GM10248 (cell line): ENCODE data around the gene PCED1A.

Experiments
- CTCF ChIA-PET: fragments of 300-600 bp; sonication (Branson Sonifier 250); formaldehyde crosslinking; extraction: SDS; loops from one replicate; lab custom pipeline; 2021; ENCODE audit warnings: antibody characterized with exemption; lab: Yijun Ruan, JAX
- POLR2A ChIA-PET: fragments of 350-650 bp; sonication (Branson Sonifier 250); formaldehyde crosslinking; extraction: SDS; loops from one replicate; lab custom pipeline; 2020; ENCODE audit warnings: antibody characterized with exemption; lab: Yijun Ruan, JAX
- DNase-seq: peaks from one replicate; pipeline ENCODE4 v3.0.0; 2012; ENCODE audit errors: extremely low spot score
- CTCF ChIP-seq: IDR thresholded peaks from 2 replicates; pipeline ENCODE4 v1.5.1; 2012; ENCODE audit warnings: mild to moderate bottlenecking, low read depth; ENCODE audit errors: extremely low read depth, missing control alignments, control extremely low read depth

Gene PCED1A

GRCh38 chr20:2804041-2804828 lies 36.2 kb downstream of the PCED1A start:
- ChIA-PET POLR2A (no interaction called here), CTCF (no interaction called here)
- DNase-seq: no peak
- TF ChIP-seq CTCF: no peak

DNA sequence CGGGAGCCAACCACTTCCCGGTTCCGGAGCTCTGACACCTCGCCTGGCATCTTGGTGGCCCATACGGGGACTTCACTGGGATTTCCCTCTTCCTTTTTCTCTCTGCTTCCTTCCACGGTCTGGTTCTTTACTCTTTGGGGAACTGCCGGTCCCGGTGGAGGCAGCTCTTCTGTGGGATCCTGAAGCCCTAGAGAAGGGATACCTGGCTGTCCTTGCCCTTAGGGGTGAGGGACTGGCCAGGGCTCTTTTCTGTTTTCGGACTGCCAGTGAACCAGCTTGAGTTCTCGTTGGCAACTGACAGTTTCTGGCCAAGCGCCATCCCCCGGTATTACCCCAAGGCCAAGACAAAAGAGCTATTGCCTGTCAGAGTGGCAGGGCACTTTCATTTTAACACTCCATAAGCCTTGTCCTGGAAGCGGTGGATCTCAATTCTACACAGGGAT lies 39.1 kb downstream of the PCED1A start:
- no peak for TF ChIP-seq CTCF
- DNase-seq: no peak
- POLR2A ChIA-PET: no interaction called here
- CTCF ChIA-PET: interaction anchor here (1.0 kb wide), 2 partner anchors 9 to 10 kb away, joined by 3 read pairs; no protein-coding TSS in a partner anchor

GRCh38 chr20:2800521-2801285 lies 39.8 kb downstream of the PCED1A start, which contains the start of gene CPXM1:
Gene CPXM1, minus strand, starts transcription at chr20:2800627. Its CDS starts 55 bp downstream, at chr20:2800572.
- POLR2A ChIA-PET: no interaction called here
- CTCF ChIA-PET: interaction anchor here (1.0 kb wide), 2 partner anchors 9 to 10 kb away, joined by 3 read pairs; no protein-coding TSS in a partner anchor
- TF ChIP-seq CTCF: no peak
- peak; percentile 62 for DNase-seq

DNA sequence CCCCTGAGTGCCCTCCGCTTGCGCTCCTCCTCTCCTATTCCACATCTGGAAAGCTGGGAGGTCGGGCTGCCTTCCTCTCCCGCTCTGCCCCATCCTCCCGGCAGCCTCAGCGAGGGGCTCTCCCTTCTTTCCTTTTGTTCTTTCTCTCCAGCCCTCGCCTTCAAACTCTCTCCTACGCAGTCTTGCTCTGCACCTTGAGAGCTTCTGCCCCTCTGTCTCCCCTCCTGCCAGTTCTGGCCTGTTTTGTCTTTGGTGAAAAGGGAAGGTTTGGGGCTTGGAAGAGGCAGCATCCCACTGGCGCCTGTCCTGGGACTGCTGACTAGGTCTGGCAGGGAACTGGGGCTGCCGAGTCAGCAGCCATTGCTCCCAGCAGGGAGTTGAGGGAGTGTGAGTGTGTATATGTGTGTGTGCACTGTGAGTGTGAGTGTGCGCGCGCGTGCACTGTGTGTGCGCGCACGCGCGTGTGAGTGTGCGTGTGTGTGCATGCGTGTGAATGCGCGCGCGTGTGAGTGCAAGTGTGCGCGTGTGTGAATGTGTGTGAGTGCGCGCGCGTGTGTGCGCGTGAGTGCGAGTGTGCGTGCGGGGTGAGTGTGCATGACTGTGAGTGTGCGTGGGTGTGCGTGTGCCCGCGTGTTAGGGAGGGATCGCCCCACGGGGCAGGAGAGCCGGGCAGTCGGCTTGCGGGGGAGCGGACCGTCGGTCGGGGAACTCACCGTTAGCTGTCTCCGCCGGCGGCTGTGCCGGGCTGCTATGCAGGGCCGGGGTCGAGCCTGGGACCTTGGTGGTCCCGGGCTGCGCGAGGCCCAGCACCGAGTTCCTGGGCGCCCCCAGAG lies 40.6 kb downstream of the PCED1A start:
- peak; percentile 51 for DNase-seq
- POLR2A ChIA-PET: no interaction called here

GRCh38 chr20:2799271-2799670 lies 41.2 kb downstream of the PCED1A start:
- POLR2A ChIA-PET: no interaction called here
- no peak for TF ChIP-seq CTCF
- peak; percentile 36 for DNase-seq
- CTCF ChIA-PET: no interaction called here

More for the DNA sequence above, 40.6 kb downstream of the PCED1A start:
- CTCF ChIA-PET: no interaction called here
- TF ChIP-seq CTCF: no peak

DNA sequence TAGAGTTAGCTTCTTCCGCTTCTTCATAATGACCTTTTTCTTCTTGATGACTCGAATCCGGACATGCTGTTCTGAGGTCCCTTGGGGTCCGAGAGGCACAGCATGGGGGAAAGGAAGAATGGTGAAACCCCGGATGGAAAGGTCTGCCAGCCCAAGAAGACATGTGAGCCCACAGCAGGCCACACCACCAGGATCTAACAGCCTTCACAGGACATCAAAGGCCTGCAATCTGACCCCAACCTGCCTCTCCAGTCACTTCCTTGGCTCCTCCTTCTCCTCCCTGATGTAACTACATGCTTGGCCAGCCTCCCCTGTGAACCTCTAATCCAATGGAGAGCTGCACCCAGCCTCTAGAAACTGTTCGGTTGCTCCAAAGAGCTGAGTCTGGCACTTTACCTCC lies 41.6 kb downstream of the PCED1A start:
- DNase-seq: no peak
- ChIA-PET CTCF (no interaction called here), POLR2A (no interaction called here)
- TF ChIP-seq CTCF: no peak
